Fibroblast of the conjunctiva (primary cell): ENCODE measurements around the gene HEPACAM2.

Experiments used
- DNase-seq: peaks from one replicate; pipeline ENCODE4 v3.0.0-alpha.2; 2010; ENCODE audit warnings: low read depth

Gene HEPACAM2

DNA sequence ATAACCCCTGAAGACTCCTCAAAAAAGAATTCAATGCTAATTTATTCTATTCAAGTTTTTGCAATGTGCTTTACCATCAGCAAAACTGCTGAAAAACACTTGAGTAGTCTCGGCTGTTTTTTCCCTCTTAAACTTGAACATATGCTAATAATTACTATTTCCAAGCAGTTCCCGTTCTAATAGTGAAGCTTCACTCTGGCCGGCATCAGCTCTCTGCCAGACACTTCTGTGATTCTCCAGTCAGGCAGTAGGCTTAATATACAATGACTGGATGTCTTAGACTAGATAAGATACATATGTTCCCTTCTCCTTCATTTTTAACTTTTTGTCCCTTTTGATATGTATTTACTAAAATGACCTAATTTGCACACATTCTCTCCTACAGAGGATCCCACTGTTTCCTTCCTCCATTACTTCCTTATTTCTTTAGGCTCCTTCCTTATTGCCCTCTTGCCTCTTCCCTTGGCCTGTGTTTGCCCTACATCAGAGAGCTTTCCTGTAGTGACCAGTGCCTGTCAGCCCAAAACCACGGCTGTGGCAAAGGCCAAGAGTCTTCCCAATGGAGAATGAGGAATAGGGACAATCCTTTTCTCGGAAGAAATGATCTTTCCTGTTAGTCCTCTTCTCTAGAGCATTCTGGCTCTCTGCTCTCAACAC is 23.5 kb downstream of the HEPACAM2 start:
- DNase-seq = no peak

DNA sequence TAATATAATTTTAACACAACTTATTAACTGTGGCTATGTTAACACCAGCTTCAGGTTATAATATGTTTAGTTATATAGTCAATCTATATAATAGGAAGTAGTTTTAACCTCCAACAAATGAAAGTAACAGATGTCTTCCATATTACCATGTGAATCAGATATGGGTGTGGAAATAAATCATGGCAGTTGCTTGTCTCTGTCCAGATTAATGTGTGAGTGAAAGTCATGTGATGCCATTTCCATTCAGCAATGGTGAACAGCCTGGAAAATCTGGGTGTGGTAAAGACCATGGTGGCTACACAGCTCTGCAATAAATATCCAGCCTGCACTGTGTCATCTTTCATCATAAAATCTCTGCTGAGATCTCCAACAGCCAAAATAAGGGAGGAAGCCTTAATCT is 27.8 kb downstream of the HEPACAM2 start:
- no peak for DNase-seq

DNA sequence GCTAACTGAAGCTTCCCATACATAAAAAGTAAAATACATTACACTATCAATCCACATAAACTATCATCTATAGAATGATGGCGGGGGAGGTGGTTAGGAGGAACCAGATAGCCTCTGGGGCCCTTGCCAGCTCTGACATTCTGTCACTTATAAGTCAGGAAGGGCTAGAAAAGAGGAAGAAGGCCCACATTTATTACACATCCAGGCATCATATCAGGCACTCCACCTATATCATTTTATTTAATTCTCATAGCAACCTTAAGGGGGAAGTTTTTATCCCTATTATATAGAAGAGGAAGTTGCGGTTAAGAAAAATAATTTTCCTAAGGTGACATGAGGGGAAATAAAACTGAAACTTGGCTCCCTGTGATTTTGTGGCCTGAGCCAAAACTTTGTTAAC is 29.9 kb downstream of the HEPACAM2 start:
- DNase-seq = no peak

DNA sequence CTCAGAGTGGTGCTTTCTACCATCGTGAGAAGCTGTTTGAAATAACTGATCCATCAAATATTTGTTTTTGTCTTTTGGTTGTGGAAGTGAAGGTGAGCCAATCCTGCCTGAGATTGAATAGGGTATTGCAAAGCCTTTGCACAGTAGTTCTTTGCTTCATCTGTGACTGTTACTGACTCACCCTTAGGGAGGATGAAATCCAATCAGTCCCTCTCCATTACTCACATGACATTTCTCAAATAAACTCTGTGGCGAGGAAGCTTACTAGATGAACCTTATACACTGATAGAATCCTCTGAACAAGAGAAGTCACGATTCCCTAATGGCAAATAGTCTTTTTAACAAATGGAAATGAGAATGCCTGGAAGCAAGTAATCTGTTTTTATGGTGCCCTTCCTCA is 31.9 kb downstream of the HEPACAM2 start:
- DNase-seq = no peak

DNA sequence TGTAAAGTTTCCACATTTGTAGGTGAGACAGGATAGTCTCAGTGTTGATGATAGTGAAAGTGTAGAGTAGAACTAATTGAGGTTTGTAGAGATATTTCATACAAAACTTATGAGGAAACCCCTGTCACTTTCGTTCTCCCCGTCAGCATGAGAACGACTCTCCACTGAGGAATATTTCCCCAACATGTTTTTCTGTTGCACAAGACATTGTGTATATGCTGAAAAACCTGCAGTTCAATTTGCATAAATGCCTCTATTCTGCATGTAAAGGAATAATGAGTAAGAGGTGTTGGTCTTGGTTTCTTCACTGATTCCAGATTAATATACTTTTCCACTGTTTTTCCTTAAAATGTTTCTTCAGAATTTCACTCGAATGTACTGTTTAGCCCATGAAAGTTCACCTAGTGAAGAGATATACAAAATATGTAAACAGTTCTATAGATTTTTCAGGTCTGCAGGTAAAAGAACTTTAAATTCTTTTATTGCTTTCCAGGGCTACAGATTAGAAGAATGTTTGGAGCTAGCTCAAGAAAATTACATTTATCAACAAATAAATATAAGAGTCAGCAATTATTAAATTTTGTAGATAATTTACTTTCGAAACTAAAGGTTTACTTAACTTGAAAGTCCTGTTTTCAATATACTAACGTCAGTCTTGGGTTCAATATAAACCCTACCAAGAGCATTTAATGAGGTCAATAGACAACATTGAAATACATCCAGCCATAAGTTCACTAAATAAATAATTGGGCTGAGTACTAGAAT is 37.2 kb downstream of the HEPACAM2 start:
- DNase-seq = no peak

DNA sequence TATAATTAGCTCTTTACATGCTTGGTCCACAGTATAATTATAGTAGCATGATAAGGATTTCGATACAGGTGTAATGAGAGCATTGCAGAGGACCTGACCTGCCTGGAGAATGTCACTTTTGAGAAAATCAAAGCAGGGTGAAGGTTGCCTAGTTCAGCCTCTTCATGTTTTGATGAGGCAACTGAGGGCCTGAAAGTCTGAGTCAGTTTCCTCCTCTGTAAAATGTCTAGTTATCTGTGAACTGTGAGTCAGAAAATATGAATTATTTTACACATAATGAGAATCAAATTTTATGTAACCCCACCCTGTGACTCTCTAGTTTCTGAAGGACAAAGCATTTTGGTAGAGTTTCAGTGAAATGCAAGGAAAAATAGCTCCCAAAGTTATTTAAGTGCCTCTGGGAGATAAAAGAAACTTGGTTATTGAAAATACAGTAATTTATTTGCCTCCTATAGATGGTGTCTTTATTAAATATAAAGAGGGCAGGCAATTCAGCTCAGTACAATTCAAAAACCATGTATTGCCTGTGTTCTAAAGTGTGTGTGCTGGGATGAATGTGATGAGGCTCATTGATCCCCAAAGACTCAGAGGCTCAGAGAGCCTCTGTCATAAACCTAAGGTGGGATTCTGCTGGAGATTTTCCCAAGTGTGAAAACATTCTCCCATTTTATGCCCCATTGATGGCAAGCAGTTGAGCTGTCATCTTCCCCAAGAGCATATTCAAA is 40.8 kb downstream of the HEPACAM2 start:
- DNase-seq = no peak

DNA sequence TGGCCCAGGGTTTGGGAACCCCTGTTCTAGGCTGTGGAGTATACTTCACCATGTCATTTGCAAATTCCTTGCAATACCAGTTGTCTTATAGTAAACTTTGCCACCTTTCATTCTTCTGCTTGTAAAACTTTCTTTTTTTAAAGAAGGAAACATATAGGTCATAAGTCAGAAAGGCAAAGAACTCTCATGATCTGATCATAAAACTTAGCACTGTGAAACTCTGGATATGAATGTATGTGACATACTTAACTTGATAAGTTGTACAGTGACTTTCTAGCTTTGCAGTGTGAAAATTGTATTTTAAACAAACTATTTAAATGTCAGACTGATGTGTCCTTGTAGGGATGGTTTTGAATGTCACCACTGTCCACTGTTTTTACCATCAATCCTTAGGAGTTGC is 47.1 kb downstream of the HEPACAM2 start:
- DNase-seq = no peak

DNA sequence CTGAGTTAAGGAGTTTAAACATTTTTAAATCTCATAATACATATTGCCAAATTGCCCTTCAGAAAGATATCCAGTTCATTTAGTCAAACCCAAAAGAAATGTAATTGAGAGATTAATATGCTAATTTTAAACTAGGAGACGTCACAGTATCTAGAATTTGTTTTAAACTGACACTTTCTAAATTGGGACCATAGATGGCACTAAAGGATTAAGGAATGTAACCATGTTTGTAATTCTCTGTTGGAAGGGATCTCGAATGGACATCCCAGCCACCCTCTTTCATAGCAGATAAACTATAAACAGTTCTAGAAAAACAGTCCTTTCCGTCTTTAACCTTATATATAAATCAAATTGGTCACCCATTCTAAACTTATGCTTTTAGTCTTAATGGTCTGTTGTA is 48.1 kb downstream of the HEPACAM2 start:
- DNase-seq = no peak

DNA sequence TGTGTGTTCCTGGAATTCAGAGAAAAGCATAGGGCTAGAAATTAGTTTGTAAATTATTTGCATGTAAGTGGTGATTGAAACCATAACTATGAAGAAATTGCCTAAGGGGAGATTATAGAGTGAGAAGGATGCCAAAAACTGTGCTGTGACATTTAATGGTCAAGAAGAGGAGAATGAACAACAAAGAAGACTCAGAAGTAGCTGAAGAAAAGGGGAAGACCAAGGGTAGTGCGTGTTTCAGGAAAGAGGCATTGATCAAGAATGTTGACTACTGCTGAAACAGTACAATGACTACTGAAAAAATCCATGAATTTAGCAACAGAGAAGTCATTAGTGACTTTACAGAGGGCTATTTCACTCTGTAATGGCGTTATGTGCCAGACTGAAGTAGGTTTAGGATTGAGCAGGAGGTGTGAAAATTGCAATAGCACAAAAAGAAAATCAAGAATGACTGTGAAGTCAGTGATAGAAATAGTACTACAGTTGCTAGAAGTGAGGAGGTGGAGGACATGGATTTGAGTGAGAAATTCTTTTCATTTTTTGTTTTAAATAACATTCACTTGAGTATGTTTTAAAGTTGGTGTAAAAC is 49.2 kb downstream of the HEPACAM2 start:
- DNase-seq = no peak

DNA sequence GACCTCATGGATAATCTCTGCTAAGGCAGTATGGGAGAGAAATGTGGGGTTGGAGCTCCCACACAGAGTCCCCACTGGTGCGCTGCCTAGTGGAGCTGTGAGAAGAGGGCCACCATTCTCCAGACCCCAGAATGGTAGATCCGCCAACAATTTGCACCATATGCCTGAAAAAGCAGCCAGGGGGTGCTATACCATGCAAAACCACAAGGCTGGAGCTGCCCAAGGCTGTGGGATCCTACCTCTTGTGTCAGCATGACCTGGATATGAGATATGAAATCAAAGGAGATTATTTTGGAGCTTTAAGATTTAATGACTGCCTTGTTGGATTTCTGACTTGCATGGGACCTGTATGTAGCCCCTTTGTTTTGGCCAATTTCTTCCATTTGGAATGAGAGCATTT is 51.0 kb downstream of the HEPACAM2 start:
- no peak for DNase-seq

DNA sequence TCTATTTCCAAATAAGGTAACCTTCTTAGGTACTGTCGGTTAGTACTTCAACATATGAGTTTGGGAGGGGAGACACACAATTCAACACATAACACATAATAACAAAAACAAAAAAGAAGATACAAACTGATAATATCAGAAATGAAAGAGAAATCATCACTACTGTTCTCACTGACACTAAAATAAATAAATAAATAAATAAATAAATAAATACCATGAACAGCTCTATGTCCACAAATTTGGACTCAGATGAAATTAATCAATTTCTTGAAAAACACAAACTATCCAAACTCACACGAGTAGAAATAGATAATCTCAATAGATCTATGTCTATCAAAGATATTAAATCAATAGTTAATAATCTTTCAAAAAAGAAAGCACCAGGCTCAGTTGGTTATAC is 53.6 kb downstream of the HEPACAM2 start:
- no peak for DNase-seq

DNA sequence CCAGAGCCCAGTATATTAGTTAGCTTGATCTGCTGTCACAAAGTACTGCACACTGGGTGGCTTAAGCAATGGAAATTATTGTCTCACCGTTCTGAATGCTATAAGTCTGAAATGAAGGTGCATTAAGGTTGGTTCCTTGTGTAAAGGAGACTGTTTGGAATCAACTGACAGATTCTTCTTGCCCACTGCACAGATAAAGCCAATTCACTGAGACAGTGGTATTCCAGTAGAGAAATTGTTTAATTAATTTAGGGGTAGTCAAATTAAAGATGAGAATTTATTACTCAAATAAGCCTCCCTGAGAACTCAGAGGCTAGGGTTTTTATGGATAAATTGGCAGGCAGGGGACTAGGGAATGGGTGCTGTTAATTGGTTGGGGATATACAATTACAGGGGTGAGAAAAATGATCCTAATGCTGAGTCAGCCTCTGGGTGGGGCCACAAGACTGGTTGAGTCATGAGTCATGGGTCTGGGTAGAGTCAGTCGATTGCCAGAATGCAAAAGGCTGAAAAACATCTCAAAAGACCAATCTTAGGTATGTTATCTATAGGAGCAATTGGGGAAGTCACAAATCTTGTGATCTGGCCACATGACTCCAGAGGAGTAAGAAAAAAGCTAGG is 54.6 kb downstream of the HEPACAM2 start:
- DNase-seq = no peak

DNA sequence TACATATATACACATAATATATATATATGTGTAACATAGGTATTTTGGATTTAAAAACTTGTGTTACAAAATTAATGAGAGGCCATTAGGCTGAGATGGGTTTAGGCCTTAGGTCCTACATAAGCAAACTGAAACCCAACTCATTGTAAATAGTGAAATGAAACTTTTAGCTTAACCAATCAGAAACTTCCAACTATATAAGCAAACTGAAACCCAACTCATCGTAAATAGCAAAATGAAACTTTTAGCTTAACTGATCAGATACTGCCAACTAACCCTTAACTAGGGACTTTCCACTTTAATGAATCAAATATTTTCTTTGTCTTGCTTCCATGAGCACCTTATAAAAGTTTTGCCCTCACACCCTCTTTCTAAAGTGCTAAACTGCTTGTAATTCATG is 60.8 kb downstream of the HEPACAM2 start:
- no peak for DNase-seq

DNA sequence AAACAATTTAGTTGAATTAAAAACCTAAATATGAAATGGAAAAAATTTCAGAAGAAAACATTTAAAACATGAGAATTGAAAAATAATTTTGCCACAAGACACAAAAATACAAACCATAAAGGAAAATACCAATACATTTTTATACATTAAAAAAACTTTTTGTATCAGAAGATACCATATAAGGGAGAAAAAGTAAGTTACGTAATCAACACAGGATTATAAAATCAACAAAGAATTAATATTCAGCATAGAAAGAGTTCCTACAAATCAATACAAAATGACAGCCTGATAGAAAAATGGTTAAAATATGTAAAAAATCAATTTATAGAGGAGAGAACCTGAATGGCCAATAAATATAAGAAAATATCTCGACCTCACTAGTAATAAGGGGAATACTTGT is 61.5 kb downstream of the HEPACAM2 start:
- no peak for DNase-seq

DNA sequence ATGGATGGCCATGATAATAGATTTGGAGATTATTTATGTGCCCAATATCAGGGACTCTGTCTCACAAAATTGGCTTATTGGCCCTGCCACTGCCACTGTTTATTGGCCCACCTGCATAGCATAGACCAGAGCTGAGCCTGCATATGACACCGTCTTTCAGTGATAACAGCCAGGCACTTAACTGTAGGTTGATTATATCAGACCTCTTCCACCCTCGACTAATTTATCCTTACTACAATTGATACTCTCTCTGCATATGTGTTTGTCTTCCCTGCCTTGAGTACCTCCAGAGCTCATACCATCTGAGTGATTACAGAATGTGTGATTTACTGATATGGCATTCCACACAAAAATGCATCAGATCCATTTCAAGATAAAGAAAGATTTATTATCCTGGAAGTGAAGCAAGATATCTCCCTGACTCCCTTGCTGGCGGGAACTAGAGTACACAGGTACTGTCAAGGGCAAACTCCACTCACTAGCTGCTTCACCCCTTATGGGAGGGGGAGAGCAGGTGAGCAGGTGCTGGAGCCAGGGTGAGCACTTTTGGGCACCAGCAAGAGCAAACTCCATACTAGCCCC is 65.0 kb downstream of the HEPACAM2 start:
- DNase-seq = no peak

DNA sequence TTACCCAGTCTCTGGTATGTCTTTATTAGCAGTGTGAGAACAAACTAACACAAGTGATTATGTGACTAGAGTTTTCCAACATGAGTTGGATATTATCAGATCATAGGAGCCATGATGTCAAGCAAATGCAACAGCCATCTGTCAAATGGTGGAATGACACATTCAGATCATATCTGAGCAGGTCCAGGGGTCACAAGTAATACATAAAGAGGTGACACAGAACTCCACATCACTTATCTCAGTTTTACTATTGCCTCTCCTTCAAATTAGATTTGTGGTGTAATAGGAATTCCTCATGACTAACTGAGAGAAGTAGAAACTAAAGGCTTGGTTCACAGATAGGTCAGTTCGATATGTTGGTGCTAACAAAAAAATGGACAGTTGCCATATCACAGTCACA is 65.9 kb downstream of the HEPACAM2 start:
- no peak for DNase-seq

DNA sequence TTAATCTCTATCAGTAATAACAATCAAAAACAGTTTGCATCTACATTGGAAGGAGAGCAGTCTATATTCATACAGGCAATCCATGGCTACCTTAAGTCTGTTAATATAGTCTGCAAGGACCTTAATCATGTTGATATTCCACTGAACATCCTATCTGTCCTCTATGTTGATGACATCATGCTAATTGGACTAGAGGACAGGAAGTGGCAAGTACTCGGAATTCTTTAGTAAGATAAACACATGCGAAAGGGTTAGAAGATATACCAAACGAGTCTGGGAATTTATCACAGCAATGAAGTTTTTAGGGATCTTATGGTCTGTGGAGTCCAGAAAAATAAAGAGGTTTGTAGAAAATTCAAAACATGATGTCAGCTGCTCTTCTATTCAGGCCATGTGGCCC is 66.8 kb downstream of the HEPACAM2 start:
- DNase-seq = no peak

DNA sequence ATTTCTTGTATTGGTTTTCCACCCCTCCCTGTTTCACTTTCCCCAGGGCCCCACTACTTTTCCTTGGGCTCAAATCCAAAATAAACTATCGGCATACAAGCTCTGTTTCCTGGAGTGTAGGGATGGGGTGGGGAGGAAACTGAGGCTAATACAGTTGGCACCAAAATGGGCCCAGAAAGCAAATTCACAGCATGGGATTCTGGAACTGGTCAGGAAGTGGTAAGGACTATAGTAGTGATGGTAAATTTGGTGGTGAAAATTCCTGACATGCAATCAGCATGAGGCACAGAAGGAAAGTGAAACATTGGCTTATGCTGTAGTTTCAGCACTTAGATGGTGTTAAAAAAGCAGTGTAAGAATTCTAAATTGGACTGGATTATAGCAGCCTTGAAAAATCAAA is 69.4 kb downstream of the HEPACAM2 start:
- no peak for DNase-seq

DNA sequence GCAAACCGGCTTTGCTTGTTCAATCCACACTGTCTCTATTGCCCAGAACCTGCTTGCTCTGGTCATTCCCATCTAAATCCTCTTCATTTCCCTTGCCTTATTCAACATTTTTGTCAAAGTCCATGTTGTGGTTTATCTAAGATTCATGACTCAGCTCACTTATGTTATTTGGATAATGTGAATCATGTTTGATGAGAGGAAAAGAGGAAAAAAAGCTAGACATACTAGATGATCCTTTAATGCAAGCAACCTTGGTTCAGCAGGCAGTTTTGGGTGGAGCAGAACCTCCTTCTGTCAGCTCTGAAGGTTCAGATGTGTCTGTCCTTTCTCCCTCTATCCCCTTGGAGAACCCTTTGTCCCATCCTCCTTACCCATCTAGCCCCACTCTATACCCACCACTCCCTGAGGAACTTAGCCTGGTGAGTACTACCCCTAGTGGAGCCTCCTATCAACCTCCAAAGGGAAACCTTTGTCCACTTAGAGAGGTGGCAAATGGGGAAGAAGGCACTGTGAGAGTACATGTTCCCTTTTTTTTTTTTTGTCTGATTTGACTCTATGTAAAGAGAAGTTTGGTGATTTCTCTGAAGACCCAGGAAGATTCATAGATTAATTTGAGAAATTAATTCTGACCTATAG is 76.0 kb downstream of the HEPACAM2 start:
- DNase-seq = no peak

DNA sequence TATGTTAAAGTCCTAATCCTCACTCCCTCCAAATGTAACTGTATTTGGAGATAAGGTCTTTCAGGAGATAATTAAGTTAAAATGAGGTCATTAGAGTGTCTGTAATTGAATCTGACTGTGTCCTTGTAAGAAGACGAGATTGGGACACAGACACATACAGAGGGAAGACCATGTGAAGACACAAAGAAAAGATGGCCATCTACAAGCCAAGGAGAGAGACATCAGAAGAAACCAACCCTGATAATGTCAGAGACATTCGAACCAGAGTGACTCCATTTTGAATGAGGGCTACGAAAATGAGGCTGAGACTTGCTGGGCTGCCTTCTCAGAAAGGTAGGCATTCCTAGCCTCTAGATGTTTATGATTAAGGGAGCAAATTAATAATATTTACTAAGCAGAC is 77.5 kb downstream of the HEPACAM2 start:
- no peak for DNase-seq

DNA sequence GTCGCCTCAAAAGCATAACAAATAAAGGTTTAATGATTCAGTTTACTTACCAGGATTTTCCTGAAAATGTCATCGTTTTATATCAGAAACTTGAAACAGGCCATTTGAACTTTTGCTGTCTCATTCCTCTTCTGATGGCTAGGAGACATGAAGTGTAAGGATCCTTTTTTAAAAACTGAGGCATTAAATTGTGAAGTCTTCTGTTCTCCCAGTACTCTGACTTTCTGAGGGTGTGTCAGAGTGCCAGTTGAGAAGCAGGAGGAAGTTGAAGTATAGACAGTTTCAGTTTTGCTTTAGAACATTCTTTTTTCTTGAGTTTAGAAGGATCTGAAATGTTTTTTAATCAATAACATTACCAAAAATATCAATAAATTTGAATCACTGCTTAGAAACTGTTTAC is 78.1 kb downstream of the HEPACAM2 start, which contains the start of gene SAMD9L:
Gene SAMD9L (minus strand): TSS at position 242 of the 400 bp plus-strand sequence. CDS start 12,414 bp downstream, outside the sequence.
- no peak for DNase-seq
